ENCODE results near the gene MINDY4.

DNA sequence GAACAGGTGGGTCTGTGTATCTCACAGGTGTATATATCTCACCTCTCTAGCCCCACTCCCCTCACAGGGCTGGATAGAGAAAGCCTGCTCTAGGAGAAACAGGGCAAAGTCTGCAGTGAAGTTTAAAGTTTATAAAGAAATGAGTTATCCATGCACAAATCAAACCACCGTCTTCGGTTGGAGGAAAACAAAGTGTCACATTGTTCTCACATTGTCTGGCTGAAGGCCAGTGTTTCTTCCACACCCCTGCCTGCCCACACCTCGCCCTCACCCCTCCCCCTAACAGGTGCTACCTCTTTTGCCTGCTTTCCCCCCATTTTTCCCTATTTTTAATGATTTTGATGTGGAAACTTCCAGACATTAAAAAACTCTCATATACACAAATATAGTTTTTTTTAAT, 166.2 kb downstream of the MINDY4 start:
- TF ChIP-seq ZNF626 (tag by site-specific recombination; IDR thresholded peaks at IDR 0.05) (no peak), OVOL3 (tag by site-specific recombination; IDR thresholded peaks at IDR 0.05) (no peak), PRDM1 (tag by site-specific recombination; IDR thresholded peaks at IDR 0.05) (no peak), ZNF514 (tag by site-specific recombination; IDR thresholded peaks at IDR 0.05) (no peak), SP3 (tag by site-specific recombination; IDR thresholded peaks at IDR 0.05) (no peak)
- TF ChIP-seq, protein P1, sequence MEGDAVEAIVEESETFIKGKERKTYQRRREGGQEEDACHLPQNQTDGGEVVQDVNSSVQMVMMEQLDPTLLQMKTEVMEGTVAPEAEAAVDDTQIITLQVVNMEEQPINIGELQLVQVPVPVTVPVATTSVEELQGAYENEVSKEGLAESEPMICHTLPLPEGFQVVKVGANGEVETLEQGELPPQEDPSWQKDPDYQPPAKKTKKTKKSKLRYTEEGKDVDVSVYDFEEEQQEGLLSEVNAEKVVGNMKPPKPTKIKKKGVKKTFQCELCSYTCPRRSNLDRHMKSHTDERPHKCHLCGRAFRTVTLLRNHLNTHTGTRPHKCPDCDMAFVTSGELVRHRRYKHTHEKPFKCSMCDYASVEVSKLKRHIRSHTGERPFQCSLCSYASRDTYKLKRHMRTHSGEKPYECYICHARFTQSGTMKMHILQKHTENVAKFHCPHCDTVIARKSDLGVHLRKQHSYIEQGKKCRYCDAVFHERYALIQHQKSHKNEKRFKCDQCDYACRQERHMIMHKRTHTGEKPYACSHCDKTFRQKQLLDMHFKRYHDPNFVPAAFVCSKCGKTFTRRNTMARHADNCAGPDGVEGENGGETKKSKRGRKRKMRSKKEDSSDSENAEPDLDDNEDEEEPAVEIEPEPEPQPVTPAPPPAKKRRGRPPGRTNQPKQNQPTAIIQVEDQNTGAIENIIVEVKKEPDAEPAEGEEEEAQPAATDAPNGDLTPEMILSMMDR (tag by site-specific recombination; IDR thresholded peaks at IDR 0.05): no peak
- TF ChIP-seq, protein P2, sequence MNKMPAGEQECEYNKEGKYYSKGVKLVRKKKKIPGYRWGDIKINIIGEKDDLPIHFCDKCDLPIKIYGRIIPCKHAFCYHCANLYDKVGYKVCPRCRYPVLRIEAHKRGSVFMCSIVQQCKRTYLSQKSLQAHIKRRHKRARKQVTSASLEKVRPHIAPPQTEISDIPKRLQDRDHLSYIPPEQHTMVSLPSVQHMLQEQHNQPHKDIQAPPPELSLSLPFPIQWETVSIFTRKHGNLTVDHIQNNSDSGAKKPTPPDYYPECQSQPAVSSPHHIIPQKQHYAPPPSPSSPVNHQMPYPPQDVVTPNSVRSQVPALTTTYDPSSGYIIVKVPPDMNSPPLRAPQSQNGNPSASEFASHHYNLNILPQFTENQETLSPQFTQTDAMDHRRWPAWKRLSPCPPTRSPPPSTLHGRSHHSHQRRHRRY (tag by site-specific recombination; IDR thresholded peaks at IDR 0.05): no peak
- TF ChIP-seq, protein P3, sequence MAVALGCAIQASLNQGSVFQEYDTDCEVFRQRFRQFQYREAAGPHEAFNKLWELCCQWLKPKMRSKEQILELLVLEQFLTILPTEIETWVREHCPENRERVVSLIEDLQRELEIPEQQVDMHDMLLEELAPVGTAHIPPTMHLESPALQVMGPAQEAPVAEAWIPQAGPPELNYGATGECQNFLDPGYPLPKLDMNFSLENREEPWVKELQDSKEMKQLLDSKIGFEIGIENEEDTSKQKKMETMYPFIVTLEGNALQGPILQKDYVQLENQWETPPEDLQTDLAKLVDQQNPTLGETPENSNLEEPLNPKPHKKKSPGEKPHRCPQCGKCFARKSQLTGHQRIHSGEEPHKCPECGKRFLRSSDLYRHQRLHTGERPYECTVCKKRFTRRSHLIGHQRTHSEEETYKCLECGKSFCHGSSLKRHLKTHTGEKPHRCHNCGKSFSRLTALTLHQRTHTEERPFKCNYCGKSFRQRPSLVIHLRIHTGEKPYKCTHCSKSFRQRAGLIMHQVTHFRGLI (tag by site-specific recombination; IDR thresholded peaks at IDR 0.05): no peak
